GM23248 (cell line): Measurements from ENCODE around the gene DLG2. TPM values are rescaled to one million over a fixed set of nuclear protein-coding genes. Genes with fewer than 3 reads are reported as not detected.
"Not testable (repeated sequence)": the region's sequence is repeated elsewhere in the genome, so short reads cannot be mapped to it uniquely, and the experiment has no call there.

Source experiments
- DNase-seq: peaks from one replicate; pipeline ENCODE4 v3.0.0-alpha.2; 2015
- H2AFZ ChIP-seq: fragments of 200-600 bp; sonication (generic); 2 replicates; pipeline ENCODE4 v1.6.1; 2016; ENCODE audit warnings: antibody characterized with exemption
- H3F3A ChIP-seq: fragments of 200-600 bp; sonication (generic); 2 replicates; pipeline ENCODE4 v1.6.1; 2016; ENCODE audit warnings: mild to moderate bottlenecking, antibody characterized with exemption, mixed run types; ENCODE audit not compliant: insufficient read depth
- H3K27ac ChIP-seq: fragments of 200-600 bp; sonication (generic); 2 replicates; pipeline ENCODE4 v1.5.1; 2016; ENCODE audit warnings: mild to moderate bottlenecking
- H3K27me3 ChIP-seq: fragments of 200-600 bp; sonication (generic); replicated peaks from 2 replicates; pipeline ENCODE4 v1.6.1; 2016; ENCODE audit warnings: mild to moderate bottlenecking; ENCODE audit not compliant: insufficient read depth
- H3K36me3 ChIP-seq: fragments of 200-600 bp; sonication (generic); 2 replicates; pipeline ENCODE4 v1.6.1; 2016; ENCODE audit warnings: low read depth, mild to moderate bottlenecking
- H3K4me1 ChIP-seq: fragments of 200-600 bp; sonication (generic); 2 replicates; pipeline ENCODE4 v1.6.1; 2016; ENCODE audit warnings: mild to moderate bottlenecking; ENCODE audit not compliant: insufficient read depth
- H3K4me2 ChIP-seq: fragments of 200-600 bp; sonication (generic); one replicate; pipeline ENCODE4 v1.6.1; 2016; ENCODE audit warnings: mild to moderate bottlenecking; ENCODE audit not compliant: unreplicated experiment
- H3K4me3 ChIP-seq: fragments of 200-600 bp; sonication (generic); 2 replicates; pipeline ENCODE4 v1.5.1; 2016; ENCODE audit warnings: mild to moderate bottlenecking
- H3K79me2 ChIP-seq: fragments of 200-600 bp; sonication (generic); 2 replicates; pipeline ENCODE4 v1.6.1; 2016; ENCODE audit warnings: mild to moderate bottlenecking; ENCODE audit not compliant: insufficient read depth
- H3K9ac ChIP-seq: fragments of 200-600 bp; sonication (generic); 2 replicates; pipeline ENCODE4 v1.6.1; 2016; ENCODE audit warnings: mild to moderate bottlenecking
- H3K9me2 ChIP-seq: fragments of 200-600 bp; sonication (generic); 2 replicates; pipeline ENCODE4 v1.6.1; 2016; ENCODE audit warnings: mixed run types, mild to moderate bottlenecking, moderate library complexity; ENCODE audit not compliant: insufficient read depth
- H3K9me3 ChIP-seq: fragments of 200-600 bp; sonication (generic); one replicate; pipeline ENCODE4 v1.6.1; 2017; ENCODE audit warnings: low read depth
- H4K20me1 ChIP-seq: fragments of 200-600 bp; sonication (generic); 2 replicates; pipeline ENCODE4 v1.6.0; 2016; ENCODE audit not compliant: insufficient read depth
- EZH2 ChIP-seq: fragments of 200-600 bp; sonication (generic); IDR thresholded peaks from 2 replicates; pipeline ENCODE4 v1.6.1; 2018; ENCODE audit warnings: antibody characterized with exemption, mild to moderate bottlenecking; ENCODE audit not compliant: insufficient read depth, poor library complexity, severe bottlenecking
- EZH2phosphoT487 ChIP-seq: fragments of 200-600 bp; sonication (generic); IDR thresholded peaks from 2 replicates; pipeline ENCODE4 v1.6.1; 2018; ENCODE audit warnings: antibody characterized with exemption, moderate library complexity, mild to moderate bottlenecking, low read depth; ENCODE audit not compliant: insufficient read depth
- WGBS, 2 experiments: methylation state at CpG; one replicate each; pipeline ENCODE4 v1.1.6; 2015 to 2017; ENCODE audit warnings: low lambda C conversion rate in 2 of 2, low coverage in 1 of 2; ENCODE audit errors: missing lambda C conversion rate in 2 of 2; 5-methylcytosine and 5-hydroxymethylcytosine counted together
- in situ Hi-C: fragments of 300-500 bp; cut with MboI; formaldehyde crosslinking; loops from 2 replicates; pipeline ENCODE4 v1.15.0; 2020
- polyA plus RNA-seq: library from polyadenylated mRNA; unstranded; fragments of >200 nt; fragmentation: Nextera tagmentation; extraction: Ambion mirVana; gene quantifications from 2 replicates; pipeline ENCODE4 v1.2.1, GENCODE V29; 2016
- total RNA-seq: library from RNA; depleted of rRNA; stranded (reverse); fragments of >200 nt; shearing (Covaris generic); gene quantifications from 2 replicates; pipeline ENCODE4 v1.2.3, GENCODE V29; 2014

Gene DLG2
- total and polyA plus RNA-seq, 2 experiments from 2014 or later: 1.1 to 1.7 TPM

GRCh38 chr11:83437939-83438338 lies 2189.2 kb downstream of the DLG2 start:
- H2AFZ ChIP-seq: no peak overlapping the region
- no peaks in the 10 kb centered on the region for H3K4me1 ChIP-seq
- H3K79me2 ChIP-seq: no peaks in the 10 kb centered on the region
- peak; percentile 3 for DNase-seq
- no peak overlapping the region for H3K4me3 ChIP-seq
- TF ChIP-seq EZH2 (no peak), EZH2phosphoT487 (no peak)
- H3K9me3 ChIP-seq: no peaks in the 10 kb centered on the region
- in situ Hi-C loops: no loop called here
- WGBS, 2 experiments: 41 to 48% methylated on average over 4 of the region's 4 CpGs
- H3K9me2 ChIP-seq: no peaks in the 10 kb centered on the region
- H3K27ac ChIP-seq: no peak overlapping the region
- no peaks in the 10 kb centered on the region for H3F3A ChIP-seq
- H3K27me3 ChIP-seq: no peaks in the 10 kb centered on the region; the same call in 1 of the 2 replicates
- H3K36me3 ChIP-seq: no peaks in the 10 kb centered on the region
- H4K20me1 ChIP-seq: no peaks in the 10 kb centered on the region
- H3K9ac ChIP-seq: no peak overlapping the region
- no peak overlapping the region for H3K4me2 ChIP-seq

DNA sequence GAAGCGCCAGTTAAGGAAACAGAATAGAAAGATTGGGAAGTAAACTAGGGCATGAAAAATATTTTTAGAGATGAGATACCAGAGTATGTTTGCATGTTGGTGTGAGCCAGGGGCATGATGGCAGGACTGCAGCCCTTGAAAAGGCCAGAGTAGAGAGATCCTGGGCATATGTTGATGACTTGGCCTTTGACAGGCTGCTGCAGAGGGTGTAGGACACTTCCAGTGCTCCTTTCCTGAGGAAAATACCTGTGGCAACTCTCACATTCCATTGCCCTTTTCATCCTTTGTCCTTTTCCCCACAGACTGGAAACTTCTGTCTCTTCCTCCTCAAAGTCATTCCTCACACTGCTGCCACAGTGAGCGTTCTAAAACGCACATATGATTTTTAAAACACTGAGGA lies 2190.3 kb downstream of the DLG2 start:
- Histone ChIP-seq H3K79me2 (no peaks in the 10 kb centered on the region), H3K9ac (no peak overlapping the region), H3K27me3 (no peaks in the 10 kb centered on the region; the same call in 1 of the 2 replicates), H3K4me3 (no peak overlapping the region), H3K9me3 (no peaks in the 10 kb centered on the region), H2AFZ (no peak overlapping the region), H3K27ac (no peak overlapping the region), H3K36me3 (no peaks in the 10 kb centered on the region), H3F3A (no peaks in the 10 kb centered on the region), H4K20me1 (no peaks in the 10 kb centered on the region), H3K4me2 (no peak overlapping the region), H3K4me1 (no peaks in the 10 kb centered on the region), H3K9me2 (no peaks in the 10 kb centered on the region)
- no peak for DNase-seq
- TF ChIP-seq EZH2phosphoT487: no peak
- TF ChIP-seq EZH2: no peak
- in situ Hi-C loops: no loop called here
- WGBS, 2 experiments: 52 to 65% methylated on average over 3 of the region's 3 CpGs

- H4K20me1 ChIP-seq: not testable (repeated sequence)
Measured at GRCh38 chr11:83434812-83435211, 2192.3 kb downstream of the DLG2 start.

GRCh38 chr11:83427943-83428342 lies 2199.2 kb downstream of the DLG2 start:
- Histone ChIP-seq H3K9me3 (no peaks in the 10 kb centered on the region), H3K4me3 (no peak overlapping the region), H4K20me1 (no peaks in the 10 kb centered on the region), H3K4me1 (no peaks in the 10 kb centered on the region), H3K36me3 (no peaks in the 10 kb centered on the region), H2AFZ (no peak overlapping the region), H3F3A (no peaks in the 10 kb centered on the region), H3K27ac (no peak overlapping the region), H3K9ac (no peak overlapping the region), H3K4me2 (no peak overlapping the region), H3K9me2 (no peaks in the 10 kb centered on the region), H3K27me3 (no peaks in the 10 kb centered on the region), H3K79me2 (no peaks in the 10 kb centered on the region)
- DNase-seq: no peak
- TF ChIP-seq EZH2: no peak
- TF ChIP-seq EZH2phosphoT487: no peak
- in situ Hi-C loops: no loop called here
- 8 to 15% methylated on average over 2 of the region's 2 CpGs for WGBS, 2 experiments

More at GRCh38 chr11:83434812-83435211, 2192.3 kb downstream of the DLG2 start:
- DNase-seq, H3K9me3 ChIP-seq, H3K4me3 ChIP-seq, H3K36me3 ChIP-seq, H3K27me3 ChIP-seq, H3F3A ChIP-seq, H3K27ac ChIP-seq, H3K4me1 ChIP-seq, H3K9ac ChIP-seq, in situ Hi-C loops, H3K79me2 ChIP-seq, H2AFZ ChIP-seq, H3K9me2 ChIP-seq, H3K4me2 ChIP-seq: not testable (repeated sequence)
- WGBS, 2 experiments: 33 to 43% methylated on average over 6 of the region's 6 CpGs

DNA sequence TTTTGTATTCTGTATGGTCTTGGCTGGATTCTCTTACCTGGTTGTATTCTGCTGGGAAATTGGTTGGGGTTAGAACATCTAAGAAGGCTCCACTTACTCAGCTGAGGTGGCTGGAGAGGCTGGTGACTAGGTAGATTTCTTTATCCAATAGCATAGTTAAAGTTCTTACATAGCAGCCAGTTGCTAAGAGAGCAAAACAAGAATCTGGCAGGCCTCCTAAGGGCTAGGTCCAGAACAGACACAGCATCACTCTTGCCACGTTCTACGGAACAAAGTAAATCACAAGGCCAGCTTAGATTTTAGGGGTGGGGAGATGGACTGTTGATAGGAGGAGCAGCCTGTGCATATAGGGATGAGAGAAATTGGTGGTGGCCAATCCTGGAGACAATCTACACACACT lies 2199.6 kb downstream of the DLG2 start:
- no peaks in the 10 kb centered on the region for H3K27me3 ChIP-seq
- no peak for DNase-seq
- no peaks in the 10 kb centered on the region for H3K9me3 ChIP-seq
- no peak overlapping the region for H3K9ac ChIP-seq
- H2AFZ ChIP-seq: no peak overlapping the region
- H3K4me2 ChIP-seq: no peak overlapping the region
- H3K4me3 ChIP-seq: no peak overlapping the region
- WGBS, 2 experiments: 17 to 38% methylated on average over 2 of the region's 2 CpGs
- H3K36me3 ChIP-seq: no peaks in the 10 kb centered on the region
- H3K79me2 ChIP-seq: no peaks in the 10 kb centered on the region
- H3F3A ChIP-seq: no peaks in the 10 kb centered on the region
- in situ Hi-C loops: no loop called here
- H3K4me1 ChIP-seq: no peaks in the 10 kb centered on the region
- H3K9me2 ChIP-seq: no peaks in the 10 kb centered on the region
- H4K20me1 ChIP-seq: no peaks in the 10 kb centered on the region
- no peak overlapping the region for H3K27ac ChIP-seq
- TF ChIP-seq EZH2phosphoT487 (no peak), EZH2 (no peak)
